Stimulated activated CD8-positive, alpha-beta memory T cell treated with anti-CD3 and anti-CD28 coated beads, Interleukin-15, amount 100 ng/mL, for 1 hour (primary cell): Measurements from ENCODE around the gene CACNG3.
"Not testable (repeated sequence)": the region's sequence is repeated elsewhere in the genome, so short reads cannot be mapped to it uniquely, and the experiment has no call there.

Experiments used
- DNase-seq: peaks from one replicate; pipeline ENCODE4 v3.0.0-alpha.2; 2020; ENCODE audit warnings: low read depth

The CACNG3 gene

DNA sequence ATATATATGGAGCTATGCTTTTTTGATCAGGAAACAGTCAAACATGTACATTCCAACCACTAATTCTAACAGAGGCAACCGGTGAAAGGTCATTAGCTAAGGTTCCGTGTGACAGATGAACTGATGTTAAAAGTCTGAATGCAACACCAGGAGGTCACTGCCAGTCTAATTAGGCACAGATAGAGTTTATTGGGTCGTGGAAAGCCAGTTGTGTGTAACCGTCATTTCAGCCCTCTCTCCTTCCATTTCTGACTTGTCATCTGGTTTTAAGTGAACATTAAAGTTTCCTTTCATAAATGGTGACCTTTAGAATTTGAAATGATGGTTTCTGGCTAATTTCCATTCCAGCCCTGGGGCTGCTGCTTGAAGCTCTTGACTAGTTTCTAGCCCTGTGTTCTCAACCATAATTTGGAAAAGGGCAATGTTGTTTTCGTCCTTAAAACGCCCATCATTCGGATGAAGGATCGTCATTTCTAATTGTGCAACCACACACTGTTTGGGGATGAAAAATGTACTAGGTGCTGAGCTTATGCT, 23.9 kb downstream of the CACNG3 start:
- no peak for DNase-seq

GRCh38 chr16:24281466-24281865, 25.3 kb downstream of the CACNG3 start:
- no peak for DNase-seq

DNA sequence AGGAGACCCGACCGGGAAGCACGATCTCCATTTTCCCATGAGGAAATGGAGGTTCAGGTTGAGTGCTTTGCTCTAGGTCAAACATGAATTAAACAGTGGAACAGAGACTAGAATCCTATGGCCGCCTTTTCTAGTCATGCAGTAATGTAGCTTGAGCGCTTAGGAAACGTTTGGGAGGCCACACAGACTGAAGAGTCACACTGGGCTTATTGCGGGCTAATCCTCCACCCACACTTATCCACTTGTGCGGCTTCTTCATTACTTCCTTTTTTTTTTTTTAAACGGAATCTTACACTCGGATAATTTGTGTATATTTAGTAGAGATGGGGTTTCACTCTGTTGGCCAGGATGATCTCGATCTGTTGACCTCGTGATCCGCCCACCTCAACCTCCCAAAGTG, 26.0 kb downstream of the CACNG3 start:
- DNase-seq = no peak

DNA sequence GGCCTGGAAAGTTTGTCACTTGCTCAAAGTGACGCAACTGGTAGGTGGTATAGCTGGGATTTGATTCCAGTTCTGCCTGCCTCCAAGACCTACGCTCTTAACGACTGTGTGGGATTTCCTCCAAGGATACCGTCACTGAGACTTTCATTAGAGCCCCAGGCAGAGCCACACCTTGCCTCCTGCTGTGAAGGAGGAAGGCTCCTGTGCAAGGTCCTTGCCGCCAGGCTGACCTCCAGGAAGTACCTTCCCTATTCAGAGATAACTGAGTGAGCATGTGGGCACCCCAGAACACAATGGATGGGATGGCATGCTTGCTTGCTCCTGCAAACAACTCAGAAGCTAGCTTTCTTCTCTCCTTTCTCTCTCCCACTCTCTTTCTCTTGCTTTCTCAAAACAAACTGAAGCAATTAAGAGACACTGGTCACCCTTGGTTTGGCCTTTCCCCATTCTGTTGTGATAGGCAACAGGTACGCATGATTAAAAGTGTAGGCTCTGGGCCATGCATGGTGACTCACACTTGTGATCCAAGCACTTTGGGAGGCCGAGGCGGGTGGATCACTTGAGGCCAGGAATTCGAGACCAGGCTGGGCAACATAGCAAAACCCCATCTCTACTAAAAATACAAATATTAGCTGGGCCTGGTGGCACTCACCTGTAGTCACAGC, 30.7 kb downstream of the CACNG3 start:
- no peak for DNase-seq

DNA sequence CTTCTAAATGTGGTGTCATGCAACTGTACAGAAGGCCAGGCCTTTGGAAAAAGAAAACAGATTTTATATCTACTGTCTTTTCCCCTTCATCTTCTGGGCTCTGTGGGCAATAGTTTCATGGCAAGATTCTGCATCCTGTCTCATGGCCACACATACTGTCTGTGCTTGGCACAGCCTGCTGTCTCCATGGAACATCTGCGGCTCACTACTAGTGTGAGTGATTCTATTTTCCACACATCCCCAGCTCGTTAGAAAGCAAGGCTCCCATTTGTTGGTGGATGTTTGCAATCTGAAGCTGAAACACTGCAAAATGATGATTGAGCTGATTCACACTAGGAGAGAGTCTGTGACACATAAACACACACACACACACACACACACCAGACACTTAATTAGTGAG, 32.4 kb downstream of the CACNG3 start:
- DNase-seq = no peak

- no peak for DNase-seq
Observed at GRCh38 chr16:24289166-24289700, 33.1 kb downstream of the CACNG3 start.

DNA sequence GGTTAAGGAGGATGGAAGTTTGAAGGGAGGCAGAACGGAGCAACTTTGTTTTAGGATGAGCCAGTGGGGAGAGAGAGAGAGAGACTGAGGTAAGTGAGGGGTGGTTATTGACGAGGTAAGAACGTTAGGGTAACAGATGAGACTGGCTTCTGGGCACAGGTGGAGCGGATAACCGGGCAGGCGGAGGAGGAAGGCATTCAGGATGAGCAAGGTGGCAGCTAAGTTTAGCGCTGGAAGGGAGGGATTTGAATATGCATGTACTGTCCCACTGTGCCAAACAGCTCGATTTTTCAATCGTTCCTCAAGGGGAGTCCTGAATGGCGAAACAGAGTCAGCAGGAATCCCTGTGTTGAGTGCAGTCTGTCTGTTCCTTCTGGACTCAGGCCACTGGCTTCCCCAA, 35.8 kb downstream of the CACNG3 start:
- DNase-seq = no peak

DNA sequence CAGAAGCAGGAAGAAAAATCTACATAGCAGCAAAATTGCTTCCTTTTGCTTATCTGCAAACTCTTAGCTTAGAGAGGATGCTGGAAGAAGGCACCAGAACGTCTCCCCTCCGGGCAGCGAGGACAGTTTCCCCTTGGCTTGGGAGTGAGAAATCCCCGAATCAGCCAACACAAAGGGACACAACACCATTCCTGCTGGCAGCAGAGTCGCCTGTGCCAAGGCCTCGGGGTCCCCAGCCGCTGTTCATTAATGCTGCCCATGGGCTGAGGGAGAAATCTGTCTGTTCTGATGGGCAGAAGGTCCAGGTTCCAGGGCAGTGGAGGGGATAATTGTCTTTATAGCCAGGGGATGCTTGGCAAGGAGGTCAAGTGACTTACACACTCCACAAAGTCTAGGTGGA, 38.0 kb downstream of the CACNG3 start:
- DNase-seq = no peak

- DNase-seq = no peak
Observed at GRCh38 chr16:24297375-24297774, 41.2 kb downstream of the CACNG3 start.

- DNase-seq = no peak
Observed at GRCh38 chr16:24298548-24299167, 42.5 kb downstream of the CACNG3 start.

DNA sequence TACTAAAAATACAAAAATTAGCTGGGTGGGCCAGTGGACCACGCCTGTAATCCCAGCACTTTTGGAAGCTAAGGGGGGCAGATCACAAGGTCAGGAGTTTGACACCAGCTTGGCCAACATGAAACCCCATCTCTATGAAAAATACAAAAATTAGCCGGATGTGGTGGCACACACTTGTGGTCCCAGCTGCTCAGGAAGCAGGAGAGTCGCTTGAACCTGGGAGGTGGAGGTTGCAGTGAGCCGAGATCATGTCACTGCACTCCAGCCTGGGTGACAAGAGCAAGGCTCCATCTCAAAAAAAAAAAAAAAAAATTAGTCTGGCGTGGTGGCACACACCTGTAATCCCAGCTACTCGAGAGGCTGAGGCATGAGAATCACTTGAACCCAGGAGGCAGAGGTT, 44.6 kb downstream of the CACNG3 start:
- DNase-seq = not testable (repeated sequence)

DNA sequence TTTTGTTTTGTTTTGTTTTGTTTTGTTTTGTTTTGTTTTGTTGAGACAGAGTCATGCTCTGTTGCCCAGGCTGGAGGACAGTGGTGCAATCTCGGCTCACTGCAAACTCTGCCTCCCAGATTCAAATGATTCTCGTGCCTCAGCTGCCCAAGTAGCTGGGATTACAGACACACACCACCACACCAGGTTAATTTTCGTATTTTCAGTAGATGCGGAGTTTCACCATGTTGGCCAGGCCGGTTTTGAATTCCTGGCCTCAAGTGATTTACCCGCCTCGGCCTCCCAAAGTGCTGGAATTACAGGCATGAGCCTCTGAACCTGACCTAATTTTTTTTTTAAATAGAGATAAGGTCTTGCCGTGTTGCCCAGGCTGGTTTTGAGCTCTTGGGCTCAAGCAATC, 46.5 kb downstream of the CACNG3 start:
- no peak for DNase-seq

DNA sequence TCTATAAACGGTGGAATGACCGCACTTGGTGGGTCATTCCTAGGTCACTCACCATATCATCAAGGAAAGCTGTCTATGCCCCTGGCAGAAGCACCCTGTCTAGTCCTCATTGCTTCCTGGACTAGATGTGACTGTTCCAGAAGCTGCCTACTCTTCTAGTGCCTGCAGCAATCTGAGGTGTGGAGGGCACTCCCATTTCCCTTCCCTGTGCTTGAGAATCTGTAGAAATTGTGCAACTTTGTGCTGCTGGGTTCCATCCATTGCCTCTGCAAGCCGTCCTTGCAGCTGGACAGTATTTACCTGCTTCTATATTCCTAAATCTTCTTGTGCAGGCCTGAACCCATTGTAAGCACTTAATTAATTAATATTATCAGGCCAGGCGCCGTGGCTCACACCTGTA, 52.1 kb downstream of the CACNG3 start:
- no peak for DNase-seq

- no peak for DNase-seq
Observed at GRCh38 chr16:24309258-24310142, 53.4 kb downstream of the CACNG3 start.

DNA sequence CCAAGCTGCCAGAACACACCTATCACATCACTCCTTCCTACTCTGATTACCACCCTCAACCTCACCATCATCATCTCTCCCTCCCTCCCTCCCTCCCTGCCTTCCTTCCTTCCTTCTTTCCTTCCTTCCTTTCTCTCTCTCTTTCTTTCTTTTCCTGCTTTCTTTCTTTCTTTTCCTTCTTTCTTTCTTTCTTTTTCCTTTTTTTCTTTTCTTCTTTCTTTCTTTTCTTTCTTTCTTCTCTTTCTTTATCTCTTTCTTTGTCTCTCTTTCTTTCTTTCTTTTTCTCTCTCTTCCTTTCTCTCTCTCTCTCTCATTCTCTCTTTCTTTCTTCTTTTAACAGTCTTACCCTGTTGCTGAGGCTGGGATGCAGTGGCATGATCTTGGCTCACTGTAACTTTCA, 59.2 kb downstream of the CACNG3 start:
- DNase-seq = no peak

- DNase-seq = no peak
Observed at GRCh38 chr16:24318680-24319079, 62.5 kb downstream of the CACNG3 start.

GRCh38 chr16:24319126-24319814, 63.1 kb downstream of the CACNG3 start:
- DNase-seq = no peak

GRCh38 chr16:24322106-24322505, 66.0 kb downstream of the CACNG3 start:
- DNase-seq = no peak

GRCh38 chr16:24324421-24324820, 68.3 kb downstream of the CACNG3 start:
- no peak for DNase-seq

DNA sequence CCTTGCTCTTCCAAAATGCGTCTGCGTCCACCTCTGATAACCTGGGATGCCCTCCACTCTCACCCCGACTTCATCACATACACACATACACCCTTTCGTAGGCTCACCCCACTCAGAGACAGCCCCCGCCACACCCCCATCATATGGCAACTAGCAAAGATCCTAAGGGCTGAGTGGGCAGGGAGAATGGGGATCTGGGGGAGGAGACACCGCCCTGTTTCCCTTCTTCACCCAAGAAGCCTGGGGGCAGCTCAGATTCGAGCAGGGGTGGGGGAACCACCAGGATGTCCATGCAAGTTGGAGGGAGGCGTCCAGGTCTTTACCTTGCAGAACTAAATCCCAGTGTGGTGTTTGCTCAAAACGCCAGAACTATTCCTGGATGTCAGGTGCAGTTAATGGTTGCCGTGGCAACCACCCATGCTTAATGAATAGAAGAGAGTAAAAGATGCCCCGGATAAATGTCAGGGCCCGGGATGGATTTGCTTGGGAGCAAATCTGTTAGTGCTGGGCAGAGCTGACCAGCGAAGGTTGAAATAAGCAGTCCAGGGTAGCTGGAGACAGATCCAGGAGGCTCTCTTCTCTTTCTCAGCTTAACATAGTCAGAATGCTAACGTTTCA, 72.8 kb downstream of the CACNG3 start:
- no peak for DNase-seq

GRCh38 chr16:24332178-24332577, 76.0 kb downstream of the CACNG3 start:
- no peak for DNase-seq
